KMS-11 (cell line): Measurements from ENCODE around the gene KCNC1.

Experiments used
- H2AFZ ChIP-seq: fragments of 200-600 bp; sonication (generic); 2 replicates; pipeline ENCODE4 v1.6.1; 2016; ENCODE audit warnings: antibody characterized with exemption, mixed run types, low read depth
- H3K27ac ChIP-seq: fragments of 200-600 bp; sonication (generic); 2 replicates; pipeline ENCODE4 v1.6.1; 2016; ENCODE audit warnings: mild to moderate bottlenecking, mixed run types
- H3K27me3 ChIP-seq: fragments of 200-600 bp; sonication (generic); 2 replicates; pipeline ENCODE4 v1.6.1; 2017; ENCODE audit warnings: mild to moderate bottlenecking, low read depth, mixed run types, moderate library complexity; ENCODE audit not compliant: insufficient read depth
- H3K36me3 ChIP-seq: fragments of 200-600 bp; sonication (generic); 2 replicates; pipeline ENCODE4 v1.6.1; 2017; ENCODE audit warnings: mild to moderate bottlenecking, mixed run types; ENCODE audit not compliant: insufficient read depth
- H3K4me1 ChIP-seq: fragments of 200-600 bp; sonication (generic); 2 replicates; pipeline ENCODE4 v1.6.1; 2016; ENCODE audit warnings: mild to moderate bottlenecking, low read depth, mixed run types; ENCODE audit not compliant: poor library complexity, severe bottlenecking
- H3K4me2 ChIP-seq: fragments of 200-600 bp; sonication (generic); 2 replicates; pipeline ENCODE4 v1.7.0; 2016; ENCODE audit warnings: mild to moderate bottlenecking, mixed run types
- H3K4me3 ChIP-seq: fragments of 200-600 bp; sonication (generic); IDR thresholded peaks from 2 replicates; pipeline ENCODE4 v1.6.1; 2017; ENCODE audit warnings: low read depth, low read length, mixed read lengths; ENCODE audit not compliant: insufficient read depth
- H3K79me2 ChIP-seq: fragments of 200-600 bp; sonication (generic); 2 replicates; pipeline ENCODE4 v1.6.1; 2016; ENCODE audit warnings: low read depth, mixed run types; ENCODE audit not compliant: insufficient read depth
- H3K9ac ChIP-seq: fragments of 200-600 bp; sonication (generic); 2 replicates; pipeline ENCODE4 v1.6.1; 2016; ENCODE audit warnings: mild to moderate bottlenecking, mixed run types
- H4K20me1 ChIP-seq: fragments of 200-600 bp; sonication (generic); 2 replicates; pipeline ENCODE4 v1.6.1; 2016; ENCODE audit warnings: mild to moderate bottlenecking, mixed run types; ENCODE audit not compliant: insufficient read depth
- TF ChIP-seq, protein P1 (sequence below): fragments of 200-600 bp; sonication (generic); conservative IDR thresholded peaks from 2 replicates; pipeline ENCODE4 v1.6.1; 2017; ENCODE audit warnings: low read depth, mild to moderate bottlenecking, antibody characterized with exemption, low read length, moderate library complexity, mixed read lengths

Gene KCNC1

DNA sequence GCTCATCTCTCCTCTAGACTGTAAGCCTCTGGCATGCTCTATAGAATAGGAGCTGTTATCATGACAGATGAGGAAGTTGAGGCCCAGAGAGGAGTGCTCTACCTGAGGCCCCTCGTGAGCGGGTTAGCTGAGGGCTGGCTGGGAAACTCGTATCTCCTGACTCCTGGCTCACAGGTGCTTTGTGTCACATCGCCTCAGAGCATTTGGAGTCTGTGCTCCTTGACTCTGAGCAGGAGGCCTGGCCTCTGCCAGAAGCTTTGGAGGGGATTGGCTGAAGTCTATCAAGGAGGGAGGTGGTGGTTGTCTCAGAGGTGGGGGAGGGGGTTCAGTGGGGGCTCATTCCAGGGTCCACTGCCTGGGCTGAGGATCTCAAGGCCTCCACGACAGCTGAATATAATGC lies 7.4 kb downstream of the KCNC1 start:
- TF ChIP-seq, protein P1, sequence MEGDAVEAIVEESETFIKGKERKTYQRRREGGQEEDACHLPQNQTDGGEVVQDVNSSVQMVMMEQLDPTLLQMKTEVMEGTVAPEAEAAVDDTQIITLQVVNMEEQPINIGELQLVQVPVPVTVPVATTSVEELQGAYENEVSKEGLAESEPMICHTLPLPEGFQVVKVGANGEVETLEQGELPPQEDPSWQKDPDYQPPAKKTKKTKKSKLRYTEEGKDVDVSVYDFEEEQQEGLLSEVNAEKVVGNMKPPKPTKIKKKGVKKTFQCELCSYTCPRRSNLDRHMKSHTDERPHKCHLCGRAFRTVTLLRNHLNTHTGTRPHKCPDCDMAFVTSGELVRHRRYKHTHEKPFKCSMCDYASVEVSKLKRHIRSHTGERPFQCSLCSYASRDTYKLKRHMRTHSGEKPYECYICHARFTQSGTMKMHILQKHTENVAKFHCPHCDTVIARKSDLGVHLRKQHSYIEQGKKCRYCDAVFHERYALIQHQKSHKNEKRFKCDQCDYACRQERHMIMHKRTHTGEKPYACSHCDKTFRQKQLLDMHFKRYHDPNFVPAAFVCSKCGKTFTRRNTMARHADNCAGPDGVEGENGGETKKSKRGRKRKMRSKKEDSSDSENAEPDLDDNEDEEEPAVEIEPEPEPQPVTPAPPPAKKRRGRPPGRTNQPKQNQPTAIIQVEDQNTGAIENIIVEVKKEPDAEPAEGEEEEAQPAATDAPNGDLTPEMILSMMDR: no peak
- H3K79me2 ChIP-seq: no peaks in the 10 kb centered on the region
- no peaks in the 10 kb centered on the region for H3K36me3 ChIP-seq
- no peak overlapping the region for H3K4me3 ChIP-seq
- no peaks in the 10 kb centered on the region for H4K20me1 ChIP-seq
- H2AFZ ChIP-seq: no peak overlapping the region
- no peak overlapping the region for H3K9ac ChIP-seq
- no peaks in the 10 kb centered on the region for H3K4me1 ChIP-seq
- H3K27ac ChIP-seq: no peak overlapping the region
- H3K27me3 ChIP-seq: peaks cover 8% of the 10 kb centered on the region; the same call in 1 of the 2 replicates
- H3K4me2 ChIP-seq: no peak overlapping the region

DNA sequence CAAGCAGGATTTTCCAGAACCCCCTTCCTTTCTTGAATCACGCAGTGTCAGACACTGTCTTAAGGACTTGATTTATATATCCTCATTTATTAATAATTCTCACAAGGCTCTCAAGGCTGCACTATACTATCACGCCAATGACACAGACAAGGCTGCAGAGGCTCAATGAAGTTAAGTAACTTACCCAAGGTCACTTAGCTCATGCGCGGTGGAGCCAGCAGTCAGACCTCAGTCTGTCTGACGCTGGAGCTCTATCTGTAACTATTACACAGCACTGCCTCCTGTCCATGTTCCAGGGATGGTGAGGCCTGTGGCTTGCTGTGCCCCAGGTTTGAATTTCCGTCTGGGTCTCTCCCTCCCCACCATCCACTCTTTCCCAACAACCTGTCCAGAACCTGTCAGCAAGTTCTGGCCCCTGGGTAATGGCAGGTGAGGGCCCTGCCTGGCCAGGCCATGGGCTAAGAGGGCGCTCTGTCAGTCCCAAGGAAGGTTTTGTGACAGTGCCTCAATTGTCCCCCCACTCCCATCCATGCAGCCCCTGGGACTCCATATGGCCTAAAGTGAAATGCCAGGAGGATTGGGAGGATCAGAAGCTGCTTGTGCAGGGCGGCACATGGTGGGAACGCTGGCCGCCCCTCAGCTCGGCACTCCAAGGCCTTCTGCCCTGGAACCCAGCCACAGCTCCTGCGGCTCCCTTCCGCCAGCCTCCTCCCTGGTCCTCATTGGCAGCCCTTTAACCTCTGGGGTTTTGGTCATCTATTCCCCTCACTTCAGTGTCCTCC lies 8.6 kb downstream of the KCNC1 start:
- Histone ChIP-seq H3K27ac (no peak overlapping the region), H3K79me2 (no peaks in the 10 kb centered on the region), H2AFZ (no peak overlapping the region), H3K27me3 (peaks cover 8% of the 10 kb centered on the region; the same call in 1 of the 2 replicates), H3K4me2 (no peak overlapping the region), H4K20me1 (no peaks in the 10 kb centered on the region), H3K36me3 (no peaks in the 10 kb centered on the region), H3K4me1 (no peaks in the 10 kb centered on the region), H3K9ac (no peak overlapping the region), H3K4me3 (no peak overlapping the region)
- TF ChIP-seq, protein P1: no peak

DNA sequence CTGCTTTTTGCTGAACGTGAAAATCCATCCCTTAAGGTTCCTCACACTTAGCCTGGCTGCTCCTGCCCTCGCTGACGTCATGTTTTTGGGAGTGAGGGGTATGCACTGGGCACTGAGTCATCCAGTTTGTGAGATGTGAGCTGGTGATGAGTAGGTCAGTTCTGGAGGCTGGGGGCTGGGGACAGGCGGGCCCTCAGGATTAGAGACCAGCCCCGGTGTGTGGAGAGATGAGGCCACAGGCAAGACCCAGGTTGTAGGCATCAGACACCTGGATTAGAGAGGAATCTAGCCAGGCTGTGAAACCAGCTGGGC lies 9.2 kb downstream of the KCNC1 start:
- H3K4me3 ChIP-seq: no peak overlapping the region
- no peaks in the 10 kb centered on the region for H4K20me1 ChIP-seq
- H3K36me3 ChIP-seq: no peaks in the 10 kb centered on the region
- peaks cover 10% of the 10 kb centered on the region; the same call in 1 of the 2 replicates for H3K27me3 ChIP-seq
- no peaks in the 10 kb centered on the region for H3K79me2 ChIP-seq
- no peak overlapping the region for H3K9ac ChIP-seq
- no peak overlapping the region for H3K4me2 ChIP-seq
- no peak overlapping the region for H3K27ac ChIP-seq
- TF ChIP-seq, protein P1: no peak
- H2AFZ ChIP-seq: no peak overlapping the region
- H3K4me1 ChIP-seq: no peaks in the 10 kb centered on the region

DNA sequence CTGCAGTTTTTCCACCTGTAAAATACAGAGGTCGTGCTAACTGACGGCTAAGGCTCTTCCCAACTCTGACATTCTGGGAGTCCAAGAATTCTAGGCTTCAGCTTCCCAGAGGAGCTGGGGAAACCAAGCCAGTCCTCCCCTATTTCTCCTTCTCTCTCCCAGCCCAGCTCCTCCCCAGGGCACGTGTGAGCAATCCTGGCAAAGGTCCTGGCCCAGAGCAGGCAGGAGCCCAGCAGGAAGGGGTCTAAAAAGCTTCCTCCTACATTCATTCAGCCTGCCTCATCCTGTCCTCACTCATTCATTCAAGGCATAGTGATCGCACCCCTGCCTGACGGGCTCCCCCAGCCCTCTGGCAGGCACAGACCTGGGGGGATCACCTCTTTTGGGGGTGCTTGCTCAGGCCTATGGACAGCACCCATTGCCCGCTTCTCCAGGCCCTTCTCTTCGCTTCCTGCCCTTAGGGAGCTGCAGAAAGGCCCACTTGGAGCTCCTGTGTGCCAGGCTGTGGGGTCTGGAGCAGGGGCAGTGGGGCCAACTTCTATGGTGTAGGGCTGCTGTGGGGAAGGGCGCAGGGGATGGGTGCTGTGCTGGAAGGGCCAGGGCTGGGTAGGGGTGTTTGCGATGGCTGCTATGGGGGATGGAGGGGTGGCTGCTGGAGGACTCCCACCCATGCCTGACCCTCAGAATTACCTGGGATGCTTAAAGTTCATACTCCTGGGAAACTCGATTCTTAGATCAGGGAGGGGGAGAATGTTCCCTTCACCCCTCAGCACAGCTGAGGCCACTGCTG lies 9.8 kb downstream of the KCNC1 start:
- H4K20me1 ChIP-seq: no peaks in the 10 kb centered on the region
- no peak overlapping the region for H3K27ac ChIP-seq
- H2AFZ ChIP-seq: no peak overlapping the region
- no peaks in the 10 kb centered on the region for H3K36me3 ChIP-seq
- no peak overlapping the region for H3K9ac ChIP-seq
- no peak overlapping the region for H3K4me3 ChIP-seq
- TF ChIP-seq, protein P1: no peak
- H3K79me2 ChIP-seq: no peaks in the 10 kb centered on the region
- no peak overlapping the region for H3K4me2 ChIP-seq
- peaks cover 12% of the 10 kb centered on the region; the same call in 1 of the 2 replicates for H3K27me3 ChIP-seq
- no peaks in the 10 kb centered on the region for H3K4me1 ChIP-seq
